Measurements from ENCODE around the gene TTC13. TPM values are rescaled to one million over a fixed set of nuclear protein-coding genes. Genes with fewer than 3 reads are reported as not detected.
A peak's percentile ranks its signal among the peaks of the same experiment; 100 is the strongest.

The TTC13 gene
- total RNA-seq, 2 donors from 2014 or later, result 12.1 to 12.2 TPM

DNA sequence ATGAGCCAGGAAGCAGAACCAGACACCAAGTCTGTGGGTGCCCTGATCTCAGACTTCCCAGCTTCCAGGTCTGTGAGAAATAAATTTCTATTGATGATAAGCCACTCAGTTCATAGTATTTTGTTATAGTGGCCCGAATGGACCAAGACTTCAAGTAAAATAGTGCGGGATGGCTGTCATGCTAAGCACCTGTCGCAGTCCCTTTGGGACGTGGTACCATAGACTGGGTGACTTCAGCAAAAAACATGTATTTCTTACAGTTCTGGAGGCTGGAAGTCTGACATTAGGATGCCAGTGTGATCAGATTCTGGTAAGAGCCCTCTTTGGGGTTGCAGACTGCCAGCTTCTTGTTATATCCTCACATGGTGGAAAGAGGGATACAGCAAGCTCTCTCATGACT is 107.7 kb downstream of the TTC13 start:
- DNase-seq (ENCODE audit: low spot score), result no peak
- 95% methylated on average over 4 of the region's 4 CpGs for WGBS
- no peaks in the 10 kb centered on the region for H3K27me3 ChIP-seq (replicated peaks; ENCODE audit: insufficient read depth)
- H3K4me3 ChIP-seq, result no peak overlapping the region
- intact Hi-C loops (cut with DNase I), result no loop called here
- H3K4me1 ChIP-seq (replicated peaks), result no peaks in the 10 kb centered on the region
- H3K36me3 ChIP-seq, result no peaks in the 10 kb centered on the region
- no peaks in the 10 kb centered on the region for H3K9me3 ChIP-seq
- TF ChIP-seq, protein P1, sequence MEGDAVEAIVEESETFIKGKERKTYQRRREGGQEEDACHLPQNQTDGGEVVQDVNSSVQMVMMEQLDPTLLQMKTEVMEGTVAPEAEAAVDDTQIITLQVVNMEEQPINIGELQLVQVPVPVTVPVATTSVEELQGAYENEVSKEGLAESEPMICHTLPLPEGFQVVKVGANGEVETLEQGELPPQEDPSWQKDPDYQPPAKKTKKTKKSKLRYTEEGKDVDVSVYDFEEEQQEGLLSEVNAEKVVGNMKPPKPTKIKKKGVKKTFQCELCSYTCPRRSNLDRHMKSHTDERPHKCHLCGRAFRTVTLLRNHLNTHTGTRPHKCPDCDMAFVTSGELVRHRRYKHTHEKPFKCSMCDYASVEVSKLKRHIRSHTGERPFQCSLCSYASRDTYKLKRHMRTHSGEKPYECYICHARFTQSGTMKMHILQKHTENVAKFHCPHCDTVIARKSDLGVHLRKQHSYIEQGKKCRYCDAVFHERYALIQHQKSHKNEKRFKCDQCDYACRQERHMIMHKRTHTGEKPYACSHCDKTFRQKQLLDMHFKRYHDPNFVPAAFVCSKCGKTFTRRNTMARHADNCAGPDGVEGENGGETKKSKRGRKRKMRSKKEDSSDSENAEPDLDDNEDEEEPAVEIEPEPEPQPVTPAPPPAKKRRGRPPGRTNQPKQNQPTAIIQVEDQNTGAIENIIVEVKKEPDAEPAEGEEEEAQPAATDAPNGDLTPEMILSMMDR (IDR thresholded peaks at IDR 0.05), result no peak
- TF ChIP-seq POLR2A (IDR thresholded peaks at IDR 0.05) (no peak), POLR2AphosphoS5 (IDR thresholded peaks at IDR 0.05) (no peak)
- no peak overlapping the region for H3K27ac ChIP-seq

DNA sequence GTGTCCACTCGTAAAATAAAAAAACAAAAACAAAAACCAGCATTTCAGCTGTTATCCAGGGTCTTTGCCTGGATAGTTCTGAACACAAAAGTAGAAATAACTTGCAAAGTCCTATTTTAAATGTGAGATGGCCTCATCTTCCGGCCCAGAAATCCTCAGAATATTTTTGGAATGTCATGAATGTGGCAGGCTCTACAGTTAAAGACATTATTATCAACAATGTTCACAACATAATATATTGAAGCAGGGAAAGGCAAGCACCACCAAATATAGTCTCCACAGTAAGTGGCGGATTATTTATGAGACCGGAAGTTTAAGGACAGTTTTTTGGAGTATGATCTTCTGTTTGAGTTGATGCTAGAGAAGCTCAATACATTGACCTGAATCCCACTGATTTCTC is 109.2 kb downstream of the TTC13 start:
- no peaks in the 10 kb centered on the region for H3K4me1 ChIP-seq (replicated peaks)
- peak overlapping the region in 1 of 2 donors; percentile 81 for H3K27ac ChIP-seq
- 67% methylated on average over 4 of the region's 4 CpGs for WGBS
- no peaks in the 10 kb centered on the region for H3K36me3 ChIP-seq
- no peak overlapping the region for H3K4me3 ChIP-seq
- no peaks in the 10 kb centered on the region for H3K9me3 ChIP-seq
- no peaks in the 10 kb centered on the region for H3K27me3 ChIP-seq (replicated peaks; ENCODE audit: insufficient read depth)
- intact Hi-C loops (cut with DNase I), result loop anchor here (5.0 kb wide), 1 partner anchor 33 kb away; no protein-coding TSS in a partner anchor
- DNase-seq (ENCODE audit: low spot score), result no peak
- TF ChIP-seq, protein P1 (IDR thresholded peaks at IDR 0.05), result no peak
- TF ChIP-seq POLR2A (IDR thresholded peaks at IDR 0.05) (no peak), POLR2AphosphoS5 (IDR thresholded peaks at IDR 0.05) (no peak)

DNA sequence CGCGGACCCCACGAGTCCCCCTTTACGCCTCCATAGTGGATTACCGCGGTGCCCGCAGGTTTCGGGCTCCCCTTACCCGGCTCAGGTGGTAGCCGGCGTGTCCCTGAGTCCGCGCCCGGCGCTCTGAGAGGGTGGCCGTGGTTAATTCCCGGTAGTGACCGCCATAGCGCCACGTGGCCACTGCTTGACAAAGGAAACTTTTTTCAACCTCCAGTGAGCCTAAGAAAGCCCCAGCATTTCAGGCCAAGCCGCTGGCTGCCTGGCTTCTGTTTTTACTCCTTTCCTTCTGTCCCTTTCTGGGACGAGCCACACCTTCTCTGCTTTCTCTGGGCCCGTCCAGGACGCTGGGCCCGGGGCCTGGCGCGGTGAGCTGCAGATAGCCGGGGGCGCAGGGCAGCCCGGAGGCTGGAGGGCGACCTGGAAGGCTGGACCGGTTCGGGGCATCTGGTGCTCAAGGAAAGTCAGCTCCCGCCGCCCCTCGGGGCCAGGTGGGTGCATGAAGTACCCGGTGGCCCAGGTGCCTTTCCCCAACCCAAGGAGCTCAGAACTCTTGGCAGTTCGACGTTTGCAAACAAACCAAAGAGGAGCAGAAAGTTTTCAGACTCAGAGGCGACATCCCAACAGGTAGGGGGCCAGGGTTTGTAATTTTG is 109.8 kb downstream of the TTC13 start:
- no peaks in the 10 kb centered on the region for H3K27me3 ChIP-seq (replicated peaks; ENCODE audit: insufficient read depth)
- intact Hi-C loops (cut with DNase I), result loop anchor here (5.0 kb wide), 1 partner anchor 33 kb away; no protein-coding TSS in a partner anchor
- peak; percentile 44 for DNase-seq (ENCODE audit: low spot score)
- H3K36me3 ChIP-seq, result no peaks in the 10 kb centered on the region
- TF ChIP-seq, protein P1 (IDR thresholded peaks at IDR 0.05), result peak in 1 of 4 experiments; percentile 29
- no peak for TF ChIP-seq POLR2A (IDR thresholded peaks at IDR 0.05)
- peak; percentile 15 for TF ChIP-seq POLR2AphosphoS5 (IDR thresholded peaks at IDR 0.05)
- H3K27ac ChIP-seq, result peak overlapping the region; percentile 73 to 81
- WGBS, result 4% methylated on average over 31 of the region's 40 CpGs
- peak overlapping the region; percentile 92 to 94 for H3K4me3 ChIP-seq
- H3K9me3 ChIP-seq, result no peaks in the 10 kb centered on the region
- no peaks in the 10 kb centered on the region for H3K4me1 ChIP-seq (replicated peaks)

DNA sequence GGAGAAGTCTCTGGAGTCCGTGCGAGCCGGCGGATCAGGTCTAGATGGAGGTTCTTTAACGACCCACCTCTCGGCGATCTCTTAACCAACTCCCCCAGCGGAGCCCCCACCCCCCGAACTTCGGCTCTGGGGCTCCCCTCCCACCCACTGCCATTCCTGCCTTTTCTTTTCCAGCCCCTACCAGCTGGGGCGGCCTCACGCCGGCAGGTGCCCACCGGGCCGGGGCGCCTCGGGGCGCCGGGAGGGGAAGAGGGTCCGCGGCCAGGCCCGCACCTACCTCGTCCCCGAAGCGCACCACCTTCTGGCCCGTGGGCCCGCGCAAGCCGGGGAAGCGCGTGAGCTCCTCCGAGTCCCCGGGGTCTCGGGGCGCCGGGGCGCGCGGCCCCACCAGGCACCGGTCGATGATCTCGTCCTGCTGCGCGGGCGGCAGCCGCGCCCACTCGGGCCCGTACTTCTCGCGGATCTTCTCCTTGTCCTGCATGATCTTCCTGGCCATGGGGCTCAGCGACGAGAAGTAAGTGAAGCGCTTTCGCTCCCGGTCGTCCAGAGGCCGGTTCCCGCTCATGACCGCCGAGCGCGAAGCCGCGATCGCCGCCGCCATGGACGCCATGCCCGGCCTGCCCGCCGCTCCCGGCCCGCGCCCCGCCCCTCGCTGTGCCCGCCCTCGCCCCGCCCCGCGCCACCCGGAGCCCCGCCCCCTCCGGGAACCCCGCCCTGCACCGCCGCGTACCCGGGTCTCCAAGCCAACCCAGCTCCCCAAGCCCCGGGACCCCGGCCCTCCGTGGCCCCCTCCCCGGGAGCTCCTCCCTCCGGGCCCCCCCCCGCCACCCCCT is 110.5 kb downstream of the TTC13 start, which contains the start of gene C1orf198:
C1orf198 (minus strand) TSS at position 619 of the 833 bp plus-strand sequence; CDS start at position 610, 9 bp downstream.
- no peaks in the 10 kb centered on the region for H3K4me1 ChIP-seq (replicated peaks)
- peak within 1 kb of the TSS; percentile 73 to 81 for H3K27ac ChIP-seq
- TF ChIP-seq, protein P1 (IDR thresholded peaks at IDR 0.05), result peak in 1 of 4 experiments; percentile 7
- TF ChIP-seq POLR2AphosphoS5 (IDR thresholded peaks at IDR 0.05) (no peak), POLR2A (IDR thresholded peaks at IDR 0.05) (peak; percentile 75)
- WGBS, result under 1% methylated on average over 62 of the region's 96 CpGs
- peak; percentile 78 for DNase-seq (ENCODE audit: low spot score)
- H3K36me3 ChIP-seq, result no peaks in the 10 kb centered on the region
- intact Hi-C loops (cut with DNase I), result loop anchor here (5.0 kb wide), 1 partner anchor 34 kb away; no protein-coding TSS in a partner anchor
- no peaks in the 10 kb centered on the region for H3K9me3 ChIP-seq
- peak within 1 kb of the TSS; percentile 92 to 94 for H3K4me3 ChIP-seq
- H3K27me3 ChIP-seq (replicated peaks; ENCODE audit: insufficient read depth), result no peaks in the 10 kb centered on the region
